ENCODE measurements around the gene PHACTR1. TPM values are rescaled to one million over a fixed set of nuclear protein-coding genes. Genes with fewer than 3 reads are reported as not detected.

The PHACTR1 gene
- total RNA-seq, 1 donor from 2014 or later = 8.4 TPM

GRCh38 chr6:13038315-13038714 is 321.7 kb downstream of the PHACTR1 start:
- no peak for DNase-seq (ENCODE audit: low spot score in 2 of 2)
- peaks cover 4 to 30% of the 10 kb centered on the region in 2 donors for H3K4me1 ChIP-seq
- no peaks in the 10 kb centered on the region for H3K9me3 ChIP-seq
- H3K36me3 ChIP-seq = no peaks in the 10 kb centered on the region
- H3K27me3 ChIP-seq = no peaks in the 10 kb centered on the region
- peak overlapping the region; percentile 14 to 30 for H3K27ac ChIP-seq
- intact Hi-C loops (cut with DNase I) = no loop called here
- TF ChIP-seq CTCF (IDR thresholded peaks at IDR 0.05) = no peak
- H3K4me3 ChIP-seq = no peak overlapping the region

- DNase-seq (ENCODE audit: low spot score in 2 of 2) = no peak
- no peaks in the 10 kb centered on the region for H3K9me3 ChIP-seq
- no peak for TF ChIP-seq CTCF (IDR thresholded peaks at IDR 0.05)
- no peak overlapping the region for H3K4me3 ChIP-seq
- peak overlapping the region; percentile 14 to 30 for H3K27ac ChIP-seq
- H3K27me3 ChIP-seq = no peaks in the 10 kb centered on the region
- peaks cover 4 to 29% of the 10 kb centered on the region in 2 donors for H3K4me1 ChIP-seq
- H3K36me3 ChIP-seq = no peaks in the 10 kb centered on the region
- intact Hi-C loops (cut with DNase I) = no loop called here
These were observed 322.2 kb downstream of the PHACTR1 start for GRCh38 chr6:13038741-13039190.

GRCh38 chr6:13044390-13044789 is 327.8 kb downstream of the PHACTR1 start:
- intact Hi-C loops (cut with DNase I) = no loop called here
- Histone ChIP-seq H3K9me3 (no peaks in the 10 kb centered on the region), H3K4me3 (no peak overlapping the region), H3K36me3 (no peaks in the 10 kb centered on the region), H3K27me3 (no peaks in the 10 kb centered on the region), H3K27ac (no peak overlapping the region), H3K4me1 (peaks cover 0 to 1% of the 10 kb centered on the region in 2 donors)
- no peak for DNase-seq (ENCODE audit: low spot score in 2 of 2)
- TF ChIP-seq CTCF (IDR thresholded peaks at IDR 0.05) = no peak

GRCh38 chr6:13044896-13045295 is 328.3 kb downstream of the PHACTR1 start:
- Histone ChIP-seq H3K36me3 (no peaks in the 10 kb centered on the region), H3K4me1 (no peaks in the 10 kb centered on the region), H3K27me3 (no peaks in the 10 kb centered on the region), H3K4me3 (no peak overlapping the region), H3K27ac (no peak overlapping the region), H3K9me3 (no peaks in the 10 kb centered on the region)
- no peak for DNase-seq (ENCODE audit: low spot score in 2 of 2)
- intact Hi-C loops (cut with DNase I) = no loop called here
- TF ChIP-seq CTCF (IDR thresholded peaks at IDR 0.05) = no peak

GRCh38 chr6:13045676-13046075 is 329.1 kb downstream of the PHACTR1 start:
- no peaks in the 10 kb centered on the region for H3K9me3 ChIP-seq
- H3K4me1 ChIP-seq = no peaks in the 10 kb centered on the region
- no peak for TF ChIP-seq CTCF (IDR thresholded peaks at IDR 0.05)
- intact Hi-C loops (cut with DNase I) = no loop called here
- no peak overlapping the region for H3K4me3 ChIP-seq
- H3K27me3 ChIP-seq = no peaks in the 10 kb centered on the region
- H3K27ac ChIP-seq = peak overlapping the region in 1 of 2 donors; percentile 5
- DNase-seq (ENCODE audit: low spot score in 2 of 2) = no peak
- H3K36me3 ChIP-seq = no peaks in the 10 kb centered on the region

- no peak for DNase-seq (ENCODE audit: low spot score in 2 of 2)
- Histone ChIP-seq H3K4me3 (no peak overlapping the region), H3K4me1 (no peaks in the 10 kb centered on the region), H3K9me3 (no peaks in the 10 kb centered on the region), H3K27ac (peak overlapping the region in 1 of 2 donors; percentile 5), H3K36me3 (no peaks in the 10 kb centered on the region), H3K27me3 (no peaks in the 10 kb centered on the region)
- no peak for TF ChIP-seq CTCF (IDR thresholded peaks at IDR 0.05)
- intact Hi-C loops (cut with DNase I) = no loop called here
These were observed 329.5 kb downstream of the PHACTR1 start for GRCh38 chr6:13046084-13046483.

Measured in ascending aorta (tissue), 2 donors.